HuH-7.5 (cell line): ENCODE data around the gene CHRND.

Experiments
- DNase-seq: peaks from one replicate; pipeline ENCODE4 v3.0.0; 2011; ENCODE audit warnings: low spot score

CHRND gene

GRCh38 chr2:232488097-232488711 is 37.8 kb upstream of the CHRND start:
- no peak for DNase-seq

GRCh38 chr2:232488721-232489300 is 37.1 kb upstream of the CHRND start:
- no peak for DNase-seq

GRCh38 chr2:232489516-232490220 is 36.3 kb upstream of the CHRND start:
- no peak for DNase-seq

GRCh38 chr2:232490221-232491138 is 35.5 kb upstream of the CHRND start:
- no peak for DNase-seq

GRCh38 chr2:232491139-232491780 is 34.7 kb upstream of the CHRND start:
- no peak for DNase-seq

GRCh38 chr2:232492236-232492848 is 33.6 kb upstream of the CHRND start:
- DNase-seq, result no peak

- no peak for DNase-seq
Observed at GRCh38 chr2:232492963-232493700, 32.8 kb upstream of the CHRND start.

GRCh38 chr2:232493701-232494474 is 32.1 kb upstream of the CHRND start:
- DNase-seq, result no peak

- no peak for DNase-seq
Observed at GRCh38 chr2:232494542-232494941, 31.4 kb upstream of the CHRND start.

GRCh38 chr2:232495292-232495691 is 30.7 kb upstream of the CHRND start:
- no peak for DNase-seq

GRCh38 chr2:232496501-232497270 is 29.3 kb upstream of the CHRND start:
- DNase-seq, result no peak

- DNase-seq, result no peak
Observed at GRCh38 chr2:232497348-232497747, 28.6 kb upstream of the CHRND start.

GRCh38 chr2:232498452-232498851 is 27.5 kb upstream of the CHRND start:
- DNase-seq, result no peak

- no peak for DNase-seq
Observed at GRCh38 chr2:232501331-232501771, 24.6 kb upstream of the CHRND start.

GRCh38 chr2:232501794-232502390 is 24.1 kb upstream of the CHRND start:
- DNase-seq, result no peak

GRCh38 chr2:232502511-232502910 is 23.4 kb upstream of the CHRND start:
- no peak for DNase-seq

GRCh38 chr2:232502911-232503808 is 22.8 kb upstream of the CHRND start:
- DNase-seq, result no peak
